Loucy (cell line): ENCODE measurements around the gene TIAM1.

Experiments
- H2AFZ ChIP-seq: fragments of 200-600 bp; sonication (generic); 2 replicates; pipeline ENCODE4 v1.6.0; 2016; ENCODE audit warnings: antibody characterized with exemption, mild to moderate bottlenecking, low read length, moderate library complexity
- H3F3A ChIP-seq: fragments of 200-600 bp; 2 replicates; pipeline ENCODE4 v1.6.0; 2016; ENCODE audit warnings: antibody characterized with exemption, low read depth, mild to moderate bottlenecking
- H3K27me3 ChIP-seq: fragments of 200-600 bp; sonication (generic); 2 replicates; pipeline ENCODE4 v1.6.1; 2014; ENCODE audit warnings: low read length, mild to moderate bottlenecking; ENCODE audit not compliant: insufficient read depth, poor library complexity, severe bottlenecking
- H3K36me3 ChIP-seq: fragments of 200-600 bp; sonication (generic); 2 replicates; pipeline ENCODE4 v1.6.1; 2016; ENCODE audit warnings: low read length; ENCODE audit not compliant: insufficient read depth
- H3K4me1 ChIP-seq: fragments of 200-600 bp; sonication (generic); 2 replicates; pipeline ENCODE4 v1.5.1; 2014; ENCODE audit warnings: low read length, mild to moderate bottlenecking; ENCODE audit not compliant: insufficient read depth, poor library complexity, severe bottlenecking
- H3K4me2 ChIP-seq: fragments of 200-600 bp; sonication (generic); 2 replicates; pipeline ENCODE4 v1.6.0; 2014; ENCODE audit warnings: antibody characterized with exemption, low read length, low read depth, mild to moderate bottlenecking; ENCODE audit not compliant: poor library complexity, severe bottlenecking
- H3K4me3 ChIP-seq: fragments of 200-600 bp; sonication (generic); 2 replicates; pipeline ENCODE4 v1.5.1; 2014; ENCODE audit warnings: low read length, mild to moderate bottlenecking, mixed read lengths; ENCODE audit not compliant: poor library complexity, severe bottlenecking
- H3K79me2 ChIP-seq: fragments of 200-600 bp; sonication (generic); 2 replicates; pipeline ENCODE4 v1.6.1; 2014; ENCODE audit warnings: low read length; ENCODE audit not compliant: insufficient read depth
- H3K9ac ChIP-seq: fragments of 200-600 bp; sonication (generic); 2 replicates; pipeline ENCODE4 v1.6.0; 2014; ENCODE audit warnings: mild to moderate bottlenecking, low read depth, low read length, moderate library complexity; ENCODE audit not compliant: poor library complexity, severe bottlenecking
- H3K9me2 ChIP-seq: fragments of 200-600 bp; sonication (generic); replicated peaks from 2 replicates; pipeline ENCODE4 v1.6.1; 2016; ENCODE audit warnings: low read depth, low read length, mixed read lengths
- H3K9me3 ChIP-seq: fragments of 200-600 bp; sonication (generic); 2 replicates; pipeline ENCODE4 v1.6.1; 2014; ENCODE audit warnings: mild to moderate bottlenecking, antibody characterized with exemption, low read length, low read depth; ENCODE audit not compliant: insufficient read depth
- H4K20me1 ChIP-seq: fragments of 200-600 bp; sonication (generic); 2 replicates; pipeline ENCODE4 v1.6.0; 2014; ENCODE audit warnings: antibody characterized with exemption, low read length, mild to moderate bottlenecking; ENCODE audit not compliant: insufficient read depth, poor library complexity, severe bottlenecking
- CTCF ChIP-seq: fragments of 200-600 bp; sonication (generic); conservative IDR thresholded peaks from 2 replicates; pipeline ENCODE4 v1.5.1; 2014; ENCODE audit warnings: mild to moderate bottlenecking, antibody characterized with exemption, low read length
- EZH2phosphoT487 ChIP-seq: fragments of 200-600 bp; IDR thresholded peaks from 2 replicates; pipeline ENCODE4 v1.6.1; 2018; ENCODE audit warnings: antibody characterized with exemption, mild to moderate bottlenecking, moderate library complexity, borderline replicate concordance

The TIAM1 gene

GRCh38 chr21:31130821-31131220 lies 213.2 kb downstream of the TIAM1 start:
- no peaks in the 10 kb centered on the region for H3K9me2 ChIP-seq
- H3K4me1 ChIP-seq = peaks cover 39% of the 10 kb centered on the region
- no peak overlapping the region for H3K4me2 ChIP-seq

GRCh38 chr21:31128234-31128633 lies 215.8 kb downstream of the TIAM1 start:
- H3K4me1 ChIP-seq = peaks cover 28% of the 10 kb centered on the region
- H4K20me1 ChIP-seq = no peaks in the 10 kb centered on the region
- no peak overlapping the region for H3K4me3 ChIP-seq
- H3K27me3 ChIP-seq = no peaks in the 10 kb centered on the region
- no peaks in the 10 kb centered on the region for H3K9me3 ChIP-seq
- no peak for TF ChIP-seq CTCF
- no peak for TF ChIP-seq EZH2phosphoT487
- H3K9me2 ChIP-seq = no peaks in the 10 kb centered on the region
- no peaks in the 10 kb centered on the region for H3K79me2 ChIP-seq
- H3K9ac ChIP-seq = no peak overlapping the region
- H2AFZ ChIP-seq = no peak overlapping the region
- H3K4me2 ChIP-seq = no peak overlapping the region
- 0 out of 2 replicates have a peak, but pooled peaks cover 3% of the 10 kb centered on the region for H3F3A ChIP-seq
- H3K36me3 ChIP-seq = peaks cover 20% of the 10 kb centered on the region

More at GRCh38 chr21:31130821-31131220, 213.2 kb downstream of the TIAM1 start:
- H3F3A ChIP-seq = 0 out of 2 replicates have a peak, but pooled peaks cover 5% of the 10 kb centered on the region
- no peaks in the 10 kb centered on the region for H3K27me3 ChIP-seq
- no peaks in the 10 kb centered on the region for H4K20me1 ChIP-seq
- H2AFZ ChIP-seq = no peak overlapping the region
- H3K4me3 ChIP-seq = no peak overlapping the region
- TF ChIP-seq EZH2phosphoT487 (no peak), CTCF (no peak)
- H3K9ac ChIP-seq = no peak overlapping the region
- H3K36me3 ChIP-seq = peaks cover 11% of the 10 kb centered on the region
- H3K79me2 ChIP-seq = no peaks in the 10 kb centered on the region
- H3K9me3 ChIP-seq = no peaks in the 10 kb centered on the region

- H3K9me3 ChIP-seq = no peaks in the 10 kb centered on the region
- no peaks in the 10 kb centered on the region for H3F3A ChIP-seq
- H3K4me2 ChIP-seq = no peak overlapping the region
- no peaks in the 10 kb centered on the region for H3K9me2 ChIP-seq
- no peaks in the 10 kb centered on the region for H3K27me3 ChIP-seq
- no peak for TF ChIP-seq CTCF
- TF ChIP-seq EZH2phosphoT487 = no peak
- peaks cover 26% of the 10 kb centered on the region; the same call in 1 of the 2 replicates for H3K36me3 ChIP-seq
- no peaks in the 10 kb centered on the region for H3K79me2 ChIP-seq
- H3K9ac ChIP-seq = no peak overlapping the region
- no peaks in the 10 kb centered on the region for H4K20me1 ChIP-seq
- H3K4me1 ChIP-seq = no peaks in the 10 kb centered on the region
- no peak overlapping the region for H3K4me3 ChIP-seq
- no peak overlapping the region for H2AFZ ChIP-seq
Measured at GRCh38 chr21:31124010-31124409, 220.1 kb downstream of the TIAM1 start.
